ENCODE measurements around the gene CAVIN4.

CAVIN4 gene

GRCh38 chr9:100577776-100578448, at the start of gene CAVIN4:
Gene CAVIN4 (plus strand): TSS chr9:100578079. CDS start chr9:100578144, 65 bp downstream.
- peak; percentile 29 for DNase-seq (ENCODE audit: low read depth)

- peak; percentile 42 for DNase-seq (ENCODE audit: low read depth)
These were observed 43.5 kb upstream of the CAVIN4 start for GRCh38 chr9:100534401-100534800.

GRCh38 chr9:100540327-100540726, 37.6 kb upstream of the CAVIN4 start:
- DNase-seq (ENCODE audit: low read depth), result no peak

GRCh38 chr9:100549048-100549447, 28.8 kb upstream of the CAVIN4 start:
- DNase-seq (ENCODE audit: low read depth), result no peak

- DNase-seq (ENCODE audit: low read depth), result peak; percentile 63
These were observed 22.9 kb upstream of the CAVIN4 start for GRCh38 chr9:100554935-100555401.

- no peak for DNase-seq (ENCODE audit: low read depth)
These were observed 22.4 kb upstream of the CAVIN4 start for GRCh38 chr9:100555471-100555870.

GRCh38 chr9:100557053-100557452, 20.8 kb upstream of the CAVIN4 start:
- no peak for DNase-seq (ENCODE audit: low read depth)

- no peak for DNase-seq (ENCODE audit: low read depth)
These were observed 16.6 kb upstream of the CAVIN4 start for GRCh38 chr9:100561256-100561655.

- DNase-seq (ENCODE audit: low read depth), result no peak
These were observed 10.0 kb upstream of the CAVIN4 start for GRCh38 chr9:100567856-100568255.

GRCh38 chr9:100573655-100574260, 4.1 kb upstream of the CAVIN4 start:
- DNase-seq (ENCODE audit: low read depth), result no peak

GRCh38 chr9:100575006-100575405, 2.9 kb upstream of the CAVIN4 start:
- no peak for DNase-seq (ENCODE audit: low read depth)

GRCh38 chr9:100575765-100576386, 2.0 kb upstream of the CAVIN4 start:
- peak; percentile 33 for DNase-seq (ENCODE audit: low read depth)

GRCh38 chr9:100578610-100579009, 731 bp downstream of the CAVIN4 start:
- DNase-seq (ENCODE audit: low read depth), result no peak

GRCh38 chr9:100579665-100580064, 1.8 kb downstream of the CAVIN4 start:
- DNase-seq (ENCODE audit: low read depth), result no peak

GRCh38 chr9:100580257-100580656, 2.4 kb downstream of the CAVIN4 start:
- DNase-seq (ENCODE audit: low read depth), result no peak

- DNase-seq (ENCODE audit: low read depth), result no peak
These were observed 3.2 kb downstream of the CAVIN4 start for GRCh38 chr9:100581081-100581480.

GRCh38 chr9:100581661-100582060, 3.8 kb downstream of the CAVIN4 start:
- no peak for DNase-seq (ENCODE audit: low read depth)

GRCh38 chr9:100583014-100583802, 5.3 kb downstream of the CAVIN4 start:
- no peak for DNase-seq (ENCODE audit: low read depth)

- DNase-seq (ENCODE audit: low read depth), result no peak
These were observed 7.1 kb downstream of the CAVIN4 start for GRCh38 chr9:100584951-100585350.

- DNase-seq (ENCODE audit: low read depth), result no peak
These were observed 8.2 kb downstream of the CAVIN4 start for GRCh38 chr9:100586093-100586492.

- no peak for DNase-seq (ENCODE audit: low read depth)
These were observed 9.5 kb downstream of the CAVIN4 start for GRCh38 chr9:100587375-100587774.

GRCh38 chr9:100589582-100589981, 11.7 kb downstream of the CAVIN4 start:
- DNase-seq (ENCODE audit: low read depth), result no peak

Data from fibroblast of gingiva (primary cell).